GM12865 (cell line): Measurements from ENCODE around the gene SLC25A5.
"Not testable (repeated sequence)": the region's sequence is repeated elsewhere in the genome, so short reads cannot be mapped to it uniquely, and the experiment has no call there.

ENCODE experiments used
- DNase-seq: peaks from one replicate; pipeline ENCODE4 v3.0.0; 2010; ENCODE audit warnings: low read depth
- H3K4me3 ChIP-seq: 2 replicates; pipeline ENCODE4 v1.5.1; 2011; ENCODE audit warnings: mild to moderate bottlenecking, low read depth, low read length, control low read depth
- TF ChIP-seq, protein P1 (sequence below): IDR thresholded peaks from 2 replicates; pipeline ENCODE4 v1.5.1; 2011; ENCODE audit warnings: low read length, control low read depth, low read depth, inconsistent platforms; ENCODE audit not compliant: insufficient read depth; ENCODE audit errors: missing control alignments

The SLC25A5 gene

DNA sequence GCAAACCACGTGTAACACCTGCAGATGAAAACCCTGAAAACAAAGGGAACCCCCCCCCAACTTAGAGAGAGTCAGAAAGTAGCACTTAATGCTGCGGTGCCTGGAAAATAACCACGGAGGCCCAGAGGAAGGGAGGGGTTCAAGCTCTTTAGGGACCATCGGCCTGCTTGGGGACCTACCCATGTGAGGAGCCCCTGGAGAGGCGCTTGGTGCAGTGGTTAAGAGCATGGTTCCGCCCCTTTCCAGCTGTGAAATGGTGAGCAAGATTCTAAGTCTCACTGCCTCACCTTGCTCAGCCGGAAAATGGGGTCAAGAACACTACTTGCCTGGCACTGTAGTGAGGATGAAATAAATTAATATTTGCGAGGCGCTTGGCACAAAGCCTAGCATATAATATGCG lies 13.8 kb downstream of the SLC25A5 start:
- TF ChIP-seq, protein P1, sequence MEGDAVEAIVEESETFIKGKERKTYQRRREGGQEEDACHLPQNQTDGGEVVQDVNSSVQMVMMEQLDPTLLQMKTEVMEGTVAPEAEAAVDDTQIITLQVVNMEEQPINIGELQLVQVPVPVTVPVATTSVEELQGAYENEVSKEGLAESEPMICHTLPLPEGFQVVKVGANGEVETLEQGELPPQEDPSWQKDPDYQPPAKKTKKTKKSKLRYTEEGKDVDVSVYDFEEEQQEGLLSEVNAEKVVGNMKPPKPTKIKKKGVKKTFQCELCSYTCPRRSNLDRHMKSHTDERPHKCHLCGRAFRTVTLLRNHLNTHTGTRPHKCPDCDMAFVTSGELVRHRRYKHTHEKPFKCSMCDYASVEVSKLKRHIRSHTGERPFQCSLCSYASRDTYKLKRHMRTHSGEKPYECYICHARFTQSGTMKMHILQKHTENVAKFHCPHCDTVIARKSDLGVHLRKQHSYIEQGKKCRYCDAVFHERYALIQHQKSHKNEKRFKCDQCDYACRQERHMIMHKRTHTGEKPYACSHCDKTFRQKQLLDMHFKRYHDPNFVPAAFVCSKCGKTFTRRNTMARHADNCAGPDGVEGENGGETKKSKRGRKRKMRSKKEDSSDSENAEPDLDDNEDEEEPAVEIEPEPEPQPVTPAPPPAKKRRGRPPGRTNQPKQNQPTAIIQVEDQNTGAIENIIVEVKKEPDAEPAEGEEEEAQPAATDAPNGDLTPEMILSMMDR: no peak
- DNase-seq: peak; percentile 15
- H3K4me3 ChIP-seq: peak overlapping the region; percentile 44

DNA sequence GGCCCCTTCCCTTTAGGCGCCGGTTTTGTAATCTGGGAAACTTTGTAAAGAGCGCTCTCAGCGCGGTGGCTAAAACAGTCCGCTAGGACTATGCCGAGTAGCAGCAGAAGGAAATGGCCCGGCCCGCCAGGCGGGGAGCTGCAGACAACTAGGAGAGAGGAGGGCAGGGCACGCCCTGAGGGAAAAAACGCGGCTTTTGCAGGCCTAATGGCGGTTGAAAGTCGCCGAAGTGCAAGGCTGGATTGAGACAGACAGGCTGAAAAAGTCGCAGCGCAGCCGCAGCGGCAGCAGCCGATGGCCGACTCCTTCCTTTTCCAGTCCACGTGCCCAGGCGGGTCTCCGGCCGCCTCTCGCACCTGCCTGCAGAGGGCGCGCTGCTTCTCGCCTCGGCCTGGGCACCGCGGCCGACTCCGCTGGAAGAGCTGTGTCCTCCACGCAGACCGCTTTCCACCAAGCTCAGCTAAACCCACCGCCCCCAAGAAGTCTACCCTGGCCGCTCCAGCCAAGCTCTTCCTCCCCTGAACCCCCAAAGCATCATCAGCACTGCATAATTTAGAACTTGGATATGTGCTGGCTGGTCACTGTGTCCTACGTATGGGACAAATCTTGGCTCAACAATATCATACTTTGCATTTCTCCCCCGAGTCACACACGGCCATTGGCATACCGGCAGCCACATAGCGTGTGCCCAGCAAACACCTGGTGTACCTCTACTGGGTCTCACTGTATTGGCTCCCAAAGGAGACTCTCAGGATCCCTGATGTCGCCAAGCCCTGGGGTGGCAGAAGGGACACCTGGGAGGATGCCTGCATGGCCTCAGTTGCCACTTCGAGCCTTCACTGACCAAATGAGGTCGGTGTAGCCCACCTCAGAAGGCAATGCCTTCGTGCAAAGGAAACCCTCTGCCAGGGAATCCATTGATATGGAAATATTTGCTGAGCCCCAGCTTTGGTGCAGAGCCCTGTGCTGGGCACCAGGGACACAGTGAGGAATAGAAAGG lies 14.5 kb downstream of the SLC25A5 start:
- TF ChIP-seq, protein P1: peak; percentile 70
- peak overlapping the region; percentile 44 for H3K4me3 ChIP-seq
- DNase-seq: peak; percentile 76

DNA sequence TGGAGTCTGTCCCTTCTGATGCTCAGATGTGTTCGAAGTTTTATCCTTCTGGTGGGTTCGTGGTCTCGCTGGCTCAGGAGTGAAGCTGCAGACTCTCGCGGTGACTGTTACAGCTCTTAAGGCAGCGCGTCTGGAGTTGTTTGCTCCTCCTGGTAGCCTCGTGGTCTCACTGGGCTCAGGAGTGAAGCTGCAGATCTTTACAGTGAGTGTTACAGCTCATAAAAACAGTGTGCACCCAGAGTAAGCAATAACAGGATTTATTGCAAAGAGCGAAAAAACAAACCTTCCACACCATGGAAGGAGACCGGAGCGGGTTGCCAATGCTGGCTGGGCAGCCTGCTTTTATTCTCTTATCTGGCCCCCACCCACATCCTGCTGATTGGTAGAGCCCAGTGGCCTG lies 18.5 kb downstream of the SLC25A5 start:
- TF ChIP-seq, protein P1: no peak
- H3K4me3 ChIP-seq: no peak overlapping the region
- DNase-seq: no peak

DNA sequence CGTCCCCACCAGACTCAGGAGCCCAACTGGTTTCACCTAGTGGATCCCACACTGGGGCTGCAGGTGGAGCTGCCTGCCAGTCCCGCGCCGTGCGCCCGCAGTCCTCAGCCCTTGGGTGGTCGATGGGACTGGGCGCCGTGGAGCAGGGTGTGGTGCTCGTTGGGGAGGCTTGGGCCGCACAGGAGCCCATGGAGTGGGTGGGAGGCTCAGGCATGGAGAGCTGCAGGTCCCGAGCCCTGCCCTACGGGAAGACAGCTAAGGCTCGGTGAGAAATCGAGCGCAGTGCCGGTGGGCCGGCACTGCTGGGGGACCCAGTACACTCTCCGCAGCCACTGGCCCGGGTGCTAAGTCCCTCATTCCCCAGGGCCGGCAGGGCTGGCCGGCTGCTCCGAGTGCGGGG lies 19.5 kb downstream of the SLC25A5 start:
- not testable (repeated sequence) for H3K4me3 ChIP-seq, DNase-seq

DNA sequence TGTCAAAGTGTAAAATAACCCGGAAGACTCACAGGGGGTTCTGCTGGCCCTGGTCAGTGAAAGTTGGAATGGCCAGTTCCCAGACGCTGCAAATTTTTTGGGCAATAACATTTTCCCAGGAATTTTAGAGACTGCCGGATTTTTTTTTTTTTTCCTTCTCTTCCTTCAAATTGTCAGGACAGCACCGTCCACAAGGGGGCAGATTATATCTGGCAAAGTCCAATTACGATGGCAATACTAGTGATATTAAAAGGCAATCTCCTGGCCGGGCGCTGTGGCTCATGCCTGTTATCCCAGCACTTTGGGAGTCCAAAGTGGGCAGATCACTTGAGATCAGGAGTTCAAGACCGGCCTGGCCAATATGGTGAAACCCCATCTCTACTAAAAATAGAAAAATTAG lies 20.5 kb downstream of the SLC25A5 start:
- DNase-seq: peak; percentile 39
- no peak overlapping the region for H3K4me3 ChIP-seq
- TF ChIP-seq, protein P1: peak; percentile 42

DNA sequence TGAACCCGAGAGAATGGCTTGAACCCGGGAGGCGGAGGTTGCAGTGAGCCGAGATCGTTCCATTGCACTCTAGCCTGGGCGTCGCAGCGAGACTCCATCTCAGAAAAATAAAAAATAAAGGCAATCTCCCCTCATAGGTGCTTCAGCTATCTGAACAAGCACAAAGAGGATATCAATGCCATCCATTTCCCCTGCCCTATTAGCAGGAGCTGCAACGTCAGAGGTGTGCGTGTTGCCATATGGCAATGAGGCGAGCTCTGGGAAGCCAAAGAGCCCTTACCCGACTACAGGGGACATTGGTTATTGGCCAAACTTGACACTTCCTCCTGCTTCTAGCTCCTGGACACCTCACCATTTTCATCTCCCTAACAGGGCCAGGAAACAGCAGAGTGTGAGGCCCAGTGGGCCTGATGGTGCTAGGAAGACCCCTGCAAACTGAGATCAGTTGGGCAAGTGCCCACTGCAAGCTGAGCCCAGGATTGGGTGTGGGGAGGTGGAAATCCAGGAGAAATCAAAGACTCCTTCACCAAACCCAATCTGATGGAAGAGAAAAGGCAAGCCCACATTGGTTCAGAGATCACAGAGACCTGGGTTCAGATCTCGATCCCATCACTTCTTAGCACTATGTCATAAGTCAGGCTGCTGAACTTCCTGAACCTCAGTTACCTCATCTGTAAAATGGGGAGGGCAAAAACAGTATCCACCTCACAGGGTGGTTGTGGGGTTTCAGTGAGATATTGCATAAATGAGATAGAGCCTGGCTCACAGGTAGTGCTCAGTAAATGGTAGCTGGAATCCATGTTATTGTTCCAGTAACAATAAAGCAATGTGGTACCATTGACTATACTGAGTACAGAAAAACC lies 21.2 kb downstream of the SLC25A5 start:
- no peak overlapping the region for H3K4me3 ChIP-seq
- TF ChIP-seq, protein P1: no peak
- no peak for DNase-seq

DNA sequence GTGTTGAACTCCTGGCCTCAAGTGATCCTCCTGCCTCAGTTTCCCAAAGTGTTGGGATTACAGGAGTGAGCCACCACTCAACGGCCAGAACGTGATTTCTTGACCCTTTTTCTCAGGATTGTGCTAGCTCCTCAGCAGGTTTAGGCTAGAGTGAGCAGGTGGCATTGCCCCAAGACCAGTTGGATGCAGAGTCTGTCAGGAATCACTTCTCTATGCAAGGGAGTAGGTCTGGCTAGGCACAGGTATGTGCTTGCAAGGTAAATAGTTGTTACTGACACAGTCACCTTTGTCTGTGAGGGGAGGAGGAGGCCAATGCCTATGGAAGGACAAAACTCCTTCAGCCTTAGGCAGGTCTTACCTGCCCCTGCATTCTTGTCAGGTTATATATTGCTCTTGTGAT lies 24.2 kb downstream of the SLC25A5 start:
- TF ChIP-seq, protein P1: no peak
- no peak for DNase-seq
- H3K4me3 ChIP-seq: no peak overlapping the region

DNA sequence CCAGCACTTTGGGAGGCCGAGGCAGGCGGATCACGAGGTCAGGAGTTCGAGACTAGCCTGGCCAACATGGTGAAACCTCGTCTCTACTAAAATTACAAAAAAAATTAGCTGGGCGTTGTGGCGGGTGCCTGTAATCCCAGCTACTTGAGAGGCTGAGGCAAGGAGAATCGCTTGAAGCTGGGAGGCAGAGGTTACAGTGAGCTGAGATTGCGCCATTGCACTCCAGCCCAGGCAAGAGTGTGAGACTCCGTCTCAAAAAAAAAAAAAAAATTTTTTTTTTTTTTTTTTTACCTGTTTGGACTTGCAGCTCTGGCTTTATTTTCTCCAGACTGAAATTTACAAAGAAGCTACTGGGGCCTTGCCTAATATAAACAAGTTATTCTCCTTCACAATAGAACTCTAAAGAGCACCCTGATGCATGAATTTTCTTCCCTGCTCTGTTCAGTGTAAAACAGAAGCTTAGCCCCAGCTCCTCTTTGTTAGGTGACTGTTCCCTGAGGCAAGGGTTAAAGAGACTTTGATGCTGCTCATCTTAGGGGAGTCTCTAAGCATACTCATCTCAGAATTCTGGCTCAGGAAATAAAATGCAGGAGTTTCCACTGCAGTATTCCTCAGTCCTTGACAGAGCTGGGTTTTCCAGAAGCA lies 25.7 kb downstream of the SLC25A5 start:
- not testable (repeated sequence) for H3K4me3 ChIP-seq

More for the DNA sequence above, 25.7 kb downstream of the SLC25A5 start:
- not testable (repeated sequence) for DNase-seq
